HG02763 (cell line): Measurements from ENCODE around the gene THRB.
"Not testable (repeated sequence)": the region's sequence is repeated elsewhere in the genome, so short reads cannot be mapped to it uniquely, and the experiment has no call there.

Experiments
- ATAC-seq: cut with Tn5 transposase; IDR thresholded peaks from one replicate; pipeline ENCODE4 v1.9.1; 2021; ENCODE audit warnings: mild to moderate bottlenecking, moderate library complexity; ENCODE audit not compliant: unreplicated experiment

The THRB gene

DNA sequence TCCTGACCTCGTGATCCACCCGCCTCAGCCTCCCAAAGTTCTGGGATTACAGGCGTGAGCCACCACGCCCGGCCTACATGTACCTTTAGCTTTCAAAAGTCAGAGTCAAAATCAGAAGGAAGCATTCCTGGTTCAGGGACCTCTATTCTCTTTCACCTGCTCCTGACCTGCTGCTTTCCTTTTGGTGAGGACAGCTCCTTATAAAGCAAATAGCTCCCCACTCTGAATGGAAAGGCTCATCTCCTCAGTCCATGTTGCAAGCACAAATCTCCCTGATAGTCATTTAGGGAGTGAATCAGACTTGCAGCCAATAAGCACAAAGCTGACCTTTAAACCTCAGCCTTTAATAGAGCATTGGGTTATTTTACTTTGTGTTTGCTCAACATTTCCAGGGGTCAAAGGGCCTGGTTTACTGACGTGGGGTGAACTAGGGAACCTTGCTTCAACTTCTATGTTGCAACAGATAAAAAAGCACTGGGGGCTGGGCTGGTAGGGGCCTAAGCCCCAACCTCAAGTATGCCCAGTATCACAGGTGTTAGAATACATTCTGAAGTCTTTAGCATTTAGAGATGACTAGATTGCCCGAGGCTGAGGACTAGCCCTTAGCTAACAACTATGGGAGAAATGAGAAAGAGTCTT lies 43.1 kb downstream of the THRB start:
- no peak for ATAC-seq

GRCh38 chr3:24450160-24450907 lies 44.3 kb downstream of the THRB start:
- no peak for ATAC-seq

GRCh38 chr3:24447836-24448235 lies 46.8 kb downstream of the THRB start:
- no peak for ATAC-seq

GRCh38 chr3:24446032-24446431 lies 48.6 kb downstream of the THRB start:
- ATAC-seq, result no peak

GRCh38 chr3:24443476-24443875 lies 51.2 kb downstream of the THRB start:
- ATAC-seq, result no peak

DNA sequence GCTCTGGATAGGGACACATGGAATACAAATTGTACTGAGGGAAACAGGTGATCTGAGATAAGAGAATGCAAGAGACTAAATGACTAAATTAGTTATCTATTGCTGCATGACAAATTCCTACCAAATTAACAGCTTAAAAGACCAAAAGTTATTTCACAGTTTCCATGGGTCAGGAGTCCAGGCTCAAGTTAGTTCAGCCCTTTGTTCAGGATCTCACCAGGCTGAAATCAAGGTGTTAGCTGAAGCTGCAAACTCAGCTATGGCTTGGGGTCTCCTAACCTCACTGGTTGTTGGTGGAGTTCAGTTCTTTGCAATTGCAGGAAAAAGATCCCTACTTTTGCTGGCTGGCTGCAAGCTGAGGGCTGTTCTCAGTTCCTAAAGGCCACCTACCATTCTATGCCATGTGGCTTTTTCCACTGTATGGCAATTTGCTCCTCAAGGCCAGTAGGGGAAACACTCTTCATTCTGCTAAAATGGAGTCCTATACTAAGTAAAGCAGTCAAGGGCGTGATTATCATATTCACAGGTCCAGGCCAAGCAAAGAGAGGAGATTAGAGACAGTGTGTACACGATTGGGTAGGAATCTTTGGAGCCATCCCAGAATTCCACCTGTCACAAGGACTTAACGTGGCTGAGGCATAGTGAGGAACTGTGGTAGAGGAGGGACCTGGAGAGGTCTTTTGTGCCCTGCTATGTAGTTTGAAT lies 53.7 kb downstream of the THRB start:
- no peak for ATAC-seq

GRCh38 chr3:24439021-24439420 lies 55.6 kb downstream of the THRB start:
- ATAC-seq, result no peak

DNA sequence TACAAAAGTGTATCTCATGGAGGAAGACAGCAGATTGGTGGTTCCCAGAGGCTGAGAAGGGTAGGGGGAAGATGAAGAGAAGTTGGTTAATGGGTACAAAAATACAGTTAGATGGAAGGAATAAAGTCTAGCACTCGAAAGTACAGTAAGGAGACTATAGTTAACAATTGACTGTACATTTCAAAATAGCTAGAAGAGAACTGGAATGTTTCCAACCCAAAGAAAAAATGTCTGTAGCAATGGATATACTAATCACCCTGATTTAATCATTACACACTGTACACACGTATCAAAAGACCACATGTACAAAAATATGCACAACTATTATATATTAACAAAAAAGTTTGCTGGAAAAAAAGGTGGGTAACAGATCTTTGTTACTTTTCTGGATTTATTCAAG lies 57.3 kb downstream of the THRB start:
- no peak for ATAC-seq

DNA sequence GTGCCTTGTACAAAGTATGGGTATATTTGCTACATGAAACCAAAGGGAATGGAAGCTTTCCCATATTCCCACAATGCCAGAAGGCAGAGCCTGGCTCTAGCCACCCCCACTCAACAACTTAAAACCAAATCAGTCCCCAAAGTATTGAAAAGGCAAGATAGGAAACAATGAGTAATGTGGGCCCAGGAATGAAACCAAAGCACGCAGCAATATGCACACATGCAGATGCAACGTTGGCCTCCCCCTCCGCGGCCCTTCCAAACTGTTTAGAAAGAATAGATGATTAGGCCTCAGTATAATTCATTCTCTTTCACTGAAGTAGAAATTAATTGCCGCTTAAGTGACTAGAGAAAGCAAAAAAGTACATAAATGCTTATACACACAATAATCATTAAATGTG lies 59.1 kb downstream of the THRB start:
- ATAC-seq, result no peak

GRCh38 chr3:24434651-24435050 lies 60.0 kb downstream of the THRB start:
- no peak for ATAC-seq

DNA sequence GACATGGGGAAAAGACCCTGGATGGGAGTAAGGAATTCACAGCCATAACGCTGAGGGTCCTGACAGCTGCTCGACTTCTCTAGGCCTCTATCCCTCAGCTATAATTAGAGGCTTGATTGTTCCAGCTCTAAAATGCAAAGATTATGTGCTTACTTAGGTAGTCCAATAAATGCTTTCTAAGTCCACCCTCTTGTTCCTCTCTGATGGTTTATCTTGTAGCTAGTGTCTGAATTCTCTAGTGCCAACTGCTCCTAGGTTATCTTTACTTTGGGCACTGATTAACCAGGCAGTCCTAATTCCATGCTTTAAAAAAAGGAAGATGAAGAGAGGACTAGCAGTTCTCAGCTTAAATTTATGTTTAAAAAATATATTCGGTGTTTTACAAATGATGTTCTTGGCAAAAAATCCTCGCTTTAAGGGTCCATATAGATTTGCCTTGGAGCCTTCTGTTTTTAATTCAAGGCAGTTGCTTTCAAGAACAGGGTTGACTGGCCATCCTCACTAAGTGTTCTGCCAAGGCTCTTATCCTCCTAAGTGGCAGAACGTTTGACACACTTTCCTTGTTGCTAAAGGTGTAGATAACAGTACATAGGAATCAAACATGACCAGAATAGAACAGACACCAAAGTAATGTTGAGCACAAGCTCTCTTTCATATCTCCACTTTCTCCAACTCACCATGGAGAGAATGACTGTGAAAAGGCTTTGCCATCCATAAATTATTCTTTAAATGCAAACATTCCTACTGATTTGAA lies 60.6 kb downstream of the THRB start:
- no peak for ATAC-seq

GRCh38 chr3:24432989-24433388 lies 61.7 kb downstream of the THRB start:
- no peak for ATAC-seq

DNA sequence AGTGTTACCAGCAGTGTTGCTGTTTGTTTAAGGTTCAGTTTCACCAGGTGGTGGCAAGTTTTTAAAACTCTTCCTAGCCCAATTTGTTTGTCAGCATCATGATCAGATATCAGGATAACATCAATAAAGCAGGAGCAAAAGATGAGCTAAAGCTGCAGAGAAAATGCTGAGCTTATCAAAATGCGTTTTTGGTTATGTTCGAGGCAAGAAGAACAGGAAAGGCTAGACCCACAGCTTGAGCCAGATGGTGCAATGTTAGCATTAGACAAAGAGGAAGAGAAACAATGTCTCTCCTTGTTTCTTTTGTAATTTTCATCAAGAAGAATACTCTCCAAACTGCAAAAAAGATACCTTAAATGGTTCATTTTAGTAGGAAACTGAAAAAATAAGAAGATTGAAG lies 66.2 kb downstream of the THRB start:
- no peak for ATAC-seq

GRCh38 chr3:24426896-24427295 lies 67.8 kb downstream of the THRB start:
- no peak for ATAC-seq

DNA sequence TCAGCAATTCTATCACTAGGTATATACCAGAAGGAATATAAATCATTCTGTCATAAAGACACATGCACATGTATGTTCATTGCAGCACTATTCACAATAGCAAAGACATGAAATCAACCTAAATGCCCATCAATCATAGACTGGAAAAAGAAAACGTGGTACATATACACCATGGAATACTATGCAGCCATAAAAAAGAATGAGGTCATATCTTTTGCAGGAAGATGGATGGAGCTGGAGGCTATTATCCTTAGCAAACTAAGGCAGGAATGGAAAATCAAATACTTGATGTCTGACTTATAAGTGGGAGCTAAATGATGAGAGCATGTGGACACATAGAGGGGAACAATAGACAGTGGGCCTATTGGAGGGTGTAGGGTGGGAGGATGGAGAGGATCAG lies 73.8 kb downstream of the THRB start:
- not testable (repeated sequence) for ATAC-seq

DNA sequence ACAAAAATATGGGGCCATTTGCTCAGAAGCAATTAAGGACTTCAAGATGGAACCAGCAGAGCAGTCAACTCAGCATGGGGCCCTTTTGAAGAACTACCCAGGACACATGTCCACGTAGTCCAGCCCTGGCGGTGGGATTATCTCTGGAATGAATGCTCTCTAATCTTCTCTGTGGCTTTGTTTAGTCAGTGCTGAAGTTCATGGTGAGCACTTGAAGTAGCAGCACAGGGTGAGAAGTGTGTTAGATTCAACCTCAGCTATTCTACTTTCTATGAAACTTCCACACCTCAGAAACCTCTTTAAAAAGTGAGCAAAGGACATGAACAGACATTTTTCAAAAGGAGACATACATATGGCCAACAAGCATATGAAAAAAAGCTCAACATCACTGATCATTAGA lies 74.4 kb downstream of the THRB start:
- no peak for ATAC-seq

DNA sequence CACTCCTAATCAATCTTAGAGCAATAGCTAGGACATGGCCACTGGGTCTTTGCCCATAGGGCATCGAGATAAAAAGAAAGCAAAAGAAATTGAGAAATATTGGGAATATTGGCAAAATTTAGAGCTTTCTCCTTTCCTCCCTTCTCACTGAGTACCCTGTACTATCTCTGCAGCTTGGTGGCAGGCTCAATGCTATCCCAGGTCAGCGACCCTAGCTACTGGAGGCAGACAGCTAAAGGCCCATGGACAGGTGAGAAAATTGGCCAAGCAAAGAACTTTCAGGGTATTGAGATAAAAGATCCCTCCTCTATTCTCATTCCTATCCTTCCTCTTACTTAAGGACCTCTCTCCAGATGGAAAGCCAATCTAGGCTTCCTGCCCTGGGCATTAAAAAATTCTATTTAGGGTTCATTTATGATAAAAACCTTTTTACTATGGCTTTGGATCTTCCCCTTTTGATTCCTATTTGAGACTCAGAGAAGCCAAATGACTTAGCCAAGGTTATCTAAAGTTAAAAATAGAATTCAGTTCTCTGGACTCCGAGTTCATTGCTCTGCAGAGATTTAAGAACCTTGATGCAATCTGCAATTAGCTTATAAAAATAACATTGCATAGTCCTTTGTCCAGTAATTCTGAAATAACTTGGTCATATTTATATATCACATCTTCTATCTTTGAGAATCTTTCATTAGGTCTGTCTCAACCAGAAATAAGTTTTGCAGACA lies 75.4 kb downstream of the THRB start:
- no peak for ATAC-seq

DNA sequence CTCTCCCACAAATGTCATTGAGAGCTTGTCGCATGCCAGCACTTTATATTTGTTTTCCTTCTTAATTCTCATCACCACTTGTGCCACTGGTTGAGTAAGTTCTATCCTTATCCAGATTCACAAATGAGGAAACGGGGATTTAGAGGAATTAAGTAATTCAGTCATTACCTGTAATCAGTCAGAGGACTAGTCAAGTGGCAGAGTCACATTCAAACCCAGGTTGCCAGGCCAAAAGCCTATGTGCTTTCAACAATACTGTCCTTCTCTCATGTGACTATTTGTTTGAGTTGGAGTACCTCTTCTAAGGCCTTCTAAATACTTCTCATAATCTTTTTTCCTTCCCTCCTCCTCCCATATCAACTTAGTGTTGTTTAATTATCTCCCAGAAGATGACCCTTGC lies 76.9 kb downstream of the THRB start:
- ATAC-seq, result no peak

GRCh38 chr3:24416224-24416623 lies 78.4 kb downstream of the THRB start:
- no peak for ATAC-seq

- ATAC-seq, result no peak
Observed at GRCh38 chr3:24415824-24416223, 78.8 kb downstream of the THRB start.

GRCh38 chr3:24413662-24414061 lies 81.0 kb downstream of the THRB start:
- not testable (repeated sequence) for ATAC-seq
